Liver (tissue), 9 donors: ENCODE measurements around the gene ZFP91. TPM values are rescaled to one million over a fixed set of nuclear protein-coding genes. Genes with fewer than 3 reads are reported as not detected.

Experiments
- DNase-seq: peaks from one replicate; pipeline ENCODE4 v3.0.0-alpha.2; 2017; ENCODE audit warnings: low spot score
- H3K27ac ChIP-seq, 2 donors: one replicate each; pipeline ENCODE4 v1.7.0; 2013; ENCODE audit warnings: inconsistent platforms in 2 of 2, low read length in 2 of 2, control low read depth in 1 of 2, low read depth in 1 of 2, mild to moderate bottlenecking in 1 of 2
- H3K27me3 ChIP-seq, 4 donors: one replicate each; pipeline versions ENCODE4 v1.6.1 to v1.7.0; 2013; ENCODE audit warnings: low read length in 3 of 4, inconsistent platforms in 1 of 4, mild to moderate bottlenecking in 1 of 4, moderate library complexity in 1 of 4; ENCODE audit not compliant: control insufficient read depth in 4 of 4, insufficient read depth in 4 of 4
- H3K36me3 ChIP-seq, 4 donors: one replicate each; pipeline versions ENCODE4 v1.6.1 to v1.7.0; 2013; ENCODE audit warnings: low read length in 3 of 4, mild to moderate bottlenecking in 3 of 4, low read depth in 1 of 4, moderate library complexity in 1 of 4; ENCODE audit not compliant: control insufficient read depth in 4 of 4, insufficient read depth in 3 of 4
- H3K4me1 ChIP-seq, 4 donors: one replicate each; pipeline versions ENCODE4 v1.6.1 to v1.7.0; 2013; ENCODE audit warnings: low read length in 3 of 4, mild to moderate bottlenecking in 3 of 4, moderate library complexity in 1 of 4; ENCODE audit not compliant: control insufficient read depth in 4 of 4, insufficient read depth in 4 of 4
- H3K4me3 ChIP-seq, 3 donors: one replicate each; pipeline versions ENCODE4 v1.6.1 to v1.7.0; 2013; ENCODE audit warnings: low read length in 3 of 3, control low read depth in 1 of 3, low read depth in 1 of 3, mild to moderate bottlenecking in 1 of 3
- H3K9ac ChIP-seq, 2 donors: one replicate each; pipeline ENCODE4 v1.7.0; 2013; ENCODE audit warnings: low read length in 2 of 2, mild to moderate bottlenecking in 2 of 2, moderate library complexity in 2 of 2, control low read depth in 1 of 2, low read depth in 1 of 2
- H3K9me3 ChIP-seq, 4 donors: one replicate each; pipeline versions ENCODE4 v1.6.1 to v1.7.0; 2013; ENCODE audit warnings: low read length in 3 of 4; ENCODE audit not compliant: control insufficient read depth in 4 of 4
- EGR1 ChIP-seq, 2 donors: IDR thresholded peaks; 2 replicates each; pipeline ENCODE4 v1.6.1; 2016 to 2018; ENCODE audit warnings: antibody characterized with exemption in 2 of 2, low read depth in 2 of 2
- FOXA1 ChIP-seq: IDR thresholded peaks from 2 replicates; pipeline ENCODE4 v1.6.1; 2016; ENCODE audit warnings: antibody characterized with exemption
- FOXA2 ChIP-seq: IDR thresholded peaks from 2 replicates; pipeline ENCODE4 v1.6.1; 2016; ENCODE audit warnings: antibody characterized with exemption
- GABPA ChIP-seq, 2 donors: IDR thresholded peaks in 1 of 2; conservative IDR thresholded peaks in 1 of 2; 2 replicates each; pipeline ENCODE4 v1.6.1; 2016; ENCODE audit warnings: antibody characterized with exemption in 2 of 2, mild to moderate bottlenecking in 1 of 2, moderate library complexity in 1 of 2
- HNF4A ChIP-seq, 2 donors: conservative IDR thresholded peaks; 2 replicates each; pipeline ENCODE4 v1.6.1; 2016; ENCODE audit warnings: antibody characterized with exemption in 2 of 2, mild to moderate bottlenecking in 2 of 2
- JUND ChIP-seq, 2 donors: IDR thresholded peaks; 2 replicates each; pipeline ENCODE4 v1.6.1; 2016; ENCODE audit warnings: antibody characterized with exemption in 2 of 2
- MAX ChIP-seq: IDR thresholded peaks from 2 replicates; pipeline ENCODE4 v1.6.1; 2016; ENCODE audit warnings: antibody characterized with exemption
- NR2F2 ChIP-seq: IDR thresholded peaks from 2 replicates; pipeline ENCODE4 v1.6.1; 2016; ENCODE audit warnings: antibody characterized with exemption
- RAD21 ChIP-seq, 2 donors: IDR thresholded peaks; 2 replicates each; pipeline ENCODE4 v1.6.1; 2016; ENCODE audit warnings: antibody characterized with exemption in 2 of 2, mild to moderate bottlenecking in 2 of 2
- REST ChIP-seq: IDR thresholded peaks from 2 replicates; pipeline ENCODE4 v1.6.1; 2016; ENCODE audit warnings: antibody characterized with exemption, mild to moderate bottlenecking
- RXRA ChIP-seq, 2 donors: IDR thresholded peaks; 2 replicates each; pipeline ENCODE4 v1.6.1; 2017 to 2018; ENCODE audit warnings: antibody characterized with exemption in 2 of 2, mild to moderate bottlenecking in 1 of 2
- SP1 ChIP-seq: IDR thresholded peaks from 2 replicates; pipeline ENCODE4 v1.6.1; 2018; ENCODE audit warnings: antibody characterized with exemption, mild to moderate bottlenecking
- YY1 ChIP-seq: IDR thresholded peaks from 2 replicates; pipeline ENCODE4 v1.6.1; 2016; ENCODE audit warnings: antibody characterized with exemption, mild to moderate bottlenecking
- WGBS: extraction: QIAGEN DNeasy Blood & Tissue Kit; methylation state at CpG from one replicate; pipeline ENCODE4 v1.1.7; 2013; 5-methylcytosine and 5-hydroxymethylcytosine counted together
- polyA plus RNA-seq, 2 donors: library from polyadenylated mRNA; stranded (reverse) in 1 of 2; unstranded in 1 of 2; fragments of 200-250 nt in 1 of 2; fragments of >200 nt in 1 of 2; fragmentation: Nextera tagmentation in 1 of 2; extraction: Ambion mirVana in 1 of 2; gene quantifications; one replicate each; pipeline versions ENCODE4 v1.2.1 to v1.2.3, GENCODE V29; 2013 to 2015
- total RNA-seq, 2 donors: library from RNA; depleted of rRNA; stranded (reverse); fragments of >200 nt; gene quantifications; one replicate each; pipeline ENCODE4 v1.2.3, GENCODE V29; 2014
- TF ChIP-seq, protein P1 (sequence below): IDR thresholded peaks from 2 replicates; pipeline ENCODE4 v1.6.1; 2016; ENCODE audit warnings: antibody characterized with exemption
- TF ChIP-seq, protein P2 (sequence below): fragments of 150-350 bp; IDR thresholded peaks from 2 replicates; pipeline ENCODE4 v1.5.1; 2017; ENCODE audit warnings: improper control_type of control experiment, low read depth, low read length; ENCODE audit not compliant: missing input control
- donor health status: healthy.
- donor health status: healthy.
- donor health status: healthy.
- donor health status: healthy.
- donor health status: healthy.

Gene ZFP91
- total and polyA plus RNA-seq, 4 donors: 8.9 to 27.8 (median 20.0) TPM

GRCh38 chr11:58640386-58641023 is 61.6 kb downstream of the ZFP91 start:
- Histone ChIP-seq H3K36me3 (no peaks in the 10 kb centered on the region), H3K4me1 (no peaks in the 10 kb centered on the region), H3K9me3 (no peaks in the 10 kb centered on the region), H3K4me3 (no peak overlapping the region), H3K27ac (no peak overlapping the region), H3K9ac (no peak overlapping the region), H3K27me3 (no peaks in the 10 kb centered on the region)
- 46% methylated on average over 1 of the region's 1 CpG for WGBS
- TF ChIP-seq REST (no peak), NR2F2 (no peak), EGR1 (IDR thresholded peaks at IDR 0.05; ENCODE audit: low read depth in 2 of 2) (no peak), JUND (IDR thresholded peaks at IDR 0.05) (no peak), GABPA (IDR thresholded peaks at IDR 0.05 in 1 of 2, conservative IDR thresholded peaks at IDR 0.05 in 1 of 2) (no peak)
- no peak for DNase-seq

DNA sequence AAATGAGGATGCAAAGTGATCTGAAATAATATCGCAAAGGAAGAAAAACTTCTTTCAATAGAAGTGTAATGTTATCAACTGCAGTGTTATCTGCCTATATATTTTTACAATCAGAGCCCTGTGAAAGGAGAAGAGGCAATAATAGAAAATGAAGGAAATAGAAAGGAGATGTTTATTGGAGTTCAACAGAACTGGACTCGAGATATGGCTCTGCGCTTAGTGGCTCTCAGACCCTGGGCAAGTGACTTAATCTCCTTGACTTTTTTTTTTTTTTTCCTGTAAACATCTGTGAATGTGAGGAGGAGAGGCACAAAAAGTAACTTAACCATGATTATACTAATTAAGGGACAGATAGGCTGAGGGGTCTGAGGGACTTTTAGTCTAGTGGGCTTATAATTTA is 62.5 kb downstream of the ZFP91 start:
- Histone ChIP-seq H3K27me3 (no peaks in the 10 kb centered on the region), H3K9me3 (no peaks in the 10 kb centered on the region), H3K4me1 (no peaks in the 10 kb centered on the region), H3K36me3 (no peaks in the 10 kb centered on the region), H3K4me3 (no peak overlapping the region), H3K27ac (no peak overlapping the region), H3K9ac (no peak overlapping the region)
- WGBS: 77% methylated on average over 3 of the region's 3 CpGs
- no peak for TF ChIP-seq EGR1 (IDR thresholded peaks at IDR 0.05; ENCODE audit: low read depth in 2 of 2)
- DNase-seq: no peak

GRCh38 chr11:58641803-58642581 is 63.1 kb downstream of the ZFP91 start:
- no peaks in the 10 kb centered on the region for H3K27me3 ChIP-seq
- H3K36me3 ChIP-seq: no peaks in the 10 kb centered on the region
- WGBS: 75% methylated on average over 7 of the region's 7 CpGs
- H3K9me3 ChIP-seq: no peaks in the 10 kb centered on the region
- no peak overlapping the region for H3K9ac ChIP-seq
- no peak overlapping the region for H3K27ac ChIP-seq
- no peak overlapping the region for H3K4me3 ChIP-seq
- no peaks in the 10 kb centered on the region for H3K4me1 ChIP-seq
- no peak for DNase-seq
- TF ChIP-seq FOXA2 (no peak), GABPA (IDR thresholded peaks at IDR 0.05 in 1 of 2, conservative IDR thresholded peaks at IDR 0.05 in 1 of 2) (no peak), RAD21 (IDR thresholded peaks at IDR 0.05) (no peak), REST (no peak), EGR1 (IDR thresholded peaks at IDR 0.05; ENCODE audit: low read depth in 2 of 2) (no peak), HNF4A (conservative IDR thresholded peaks at IDR 0.05) (no peak), NR2F2 (no peak), MAX (no peak), JUND (IDR thresholded peaks at IDR 0.05) (no peak), RXRA (IDR thresholded peaks at IDR 0.05) (no peak), SP1 (no peak), FOXA1 (no peak), YY1 (no peak)
- TF ChIP-seq, protein P1, sequence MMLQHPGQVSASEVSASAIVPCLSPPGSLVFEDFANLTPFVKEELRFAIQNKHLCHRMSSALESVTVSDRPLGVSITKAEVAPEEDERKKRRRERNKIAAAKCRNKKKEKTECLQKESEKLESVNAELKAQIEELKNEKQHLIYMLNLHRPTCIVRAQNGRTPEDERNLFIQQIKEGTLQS: no peak
- TF ChIP-seq, protein P2, sequence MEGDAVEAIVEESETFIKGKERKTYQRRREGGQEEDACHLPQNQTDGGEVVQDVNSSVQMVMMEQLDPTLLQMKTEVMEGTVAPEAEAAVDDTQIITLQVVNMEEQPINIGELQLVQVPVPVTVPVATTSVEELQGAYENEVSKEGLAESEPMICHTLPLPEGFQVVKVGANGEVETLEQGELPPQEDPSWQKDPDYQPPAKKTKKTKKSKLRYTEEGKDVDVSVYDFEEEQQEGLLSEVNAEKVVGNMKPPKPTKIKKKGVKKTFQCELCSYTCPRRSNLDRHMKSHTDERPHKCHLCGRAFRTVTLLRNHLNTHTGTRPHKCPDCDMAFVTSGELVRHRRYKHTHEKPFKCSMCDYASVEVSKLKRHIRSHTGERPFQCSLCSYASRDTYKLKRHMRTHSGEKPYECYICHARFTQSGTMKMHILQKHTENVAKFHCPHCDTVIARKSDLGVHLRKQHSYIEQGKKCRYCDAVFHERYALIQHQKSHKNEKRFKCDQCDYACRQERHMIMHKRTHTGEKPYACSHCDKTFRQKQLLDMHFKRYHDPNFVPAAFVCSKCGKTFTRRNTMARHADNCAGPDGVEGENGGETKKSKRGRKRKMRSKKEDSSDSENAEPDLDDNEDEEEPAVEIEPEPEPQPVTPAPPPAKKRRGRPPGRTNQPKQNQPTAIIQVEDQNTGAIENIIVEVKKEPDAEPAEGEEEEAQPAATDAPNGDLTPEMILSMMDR: no peak
